Upper lobe of left lung (tissue), 6 donors: ENCODE data around the gene ST3GAL4. TPM values are rescaled to one million over a fixed set of nuclear protein-coding genes. Genes with fewer than 3 reads are reported as not detected.

Source experiments
- ATAC-seq, 2 donors: fragments of 200-7000 bp; cut with Tn5 transposase; one replicate each; pipeline ENCODE4 v1.9.1; 2022; ENCODE audit warnings: mild to moderate bottlenecking in 2 of 2, moderate library complexity in 2 of 2; ENCODE audit not compliant: low FRiP score in 2 of 2
- DNase-seq, 2 donors: peaks; one replicate each; pipeline ENCODE4 v3.0.0-alpha.2; 2019 to 2020
- H3K27ac ChIP-seq, 4 donors: fragments of 200-600 bp; sonication (generic); one replicate each; pipeline ENCODE4 v1.5.1; 2016 to 2019
- H3K27me3 ChIP-seq, 4 donors: fragments of 200-600 bp; sonication (generic); one replicate each; pipeline ENCODE4 v1.5.1; 2017 to 2019
- H3K36me3 ChIP-seq, 4 donors: fragments of 200-600 bp; sonication (generic); one replicate each; pipeline ENCODE4 v1.5.1; 2016 to 2019
- H3K4me1 ChIP-seq, 4 donors: fragments of 200-600 bp; sonication (generic); one replicate each; pipeline ENCODE4 v1.5.1; 2018 to 2019
- H3K4me3 ChIP-seq, 4 donors: fragments of 200-600 bp; sonication (generic); one replicate each; pipeline ENCODE4 v1.5.1; 2017 to 2019; ENCODE audit warnings: mild to moderate bottlenecking in 2 of 4, moderate library complexity in 1 of 4
- H3K9me3 ChIP-seq, 4 donors: fragments of 200-600 bp; sonication (generic); one replicate each; pipeline ENCODE4 v1.5.1; 2018 to 2019
- EP300 ChIP-seq, 4 donors: sonication (generic); formaldehyde crosslinking; IDR thresholded peaks; one replicate each; pipeline ENCODE4 v1.5.1; 2017; ENCODE audit warnings: antibody characterized with exemption in 4 of 4, control low read depth in 2 of 4
- POLR2A ChIP-seq, 4 donors: fragments of 450-650 bp; IDR thresholded peaks; one replicate each; pipeline ENCODE4 v1.5.1; 2016 to 2017; ENCODE audit warnings: antibody characterized with exemption in 4 of 4, mild to moderate bottlenecking in 2 of 4
- POLR2AphosphoS5 ChIP-seq, 2 donors: sonication (generic); formaldehyde crosslinking; IDR thresholded peaks; one replicate each; pipeline ENCODE4 v1.5.1; 2017; ENCODE audit warnings: antibody characterized with exemption in 2 of 2
- WGBS, 2 donors: methylation state at CpG; one replicate each; pipeline ENCODE4 v1.1.5; 2017 to 2018; 5-methylcytosine and 5-hydroxymethylcytosine counted together
- total RNA-seq, 6 donors: library from RNA; depleted of rRNA in 4 of 6; stranded (reverse); fragments of >200 nt in 4 of 6; gene quantifications; one replicate each; pipeline versions ENCODE4 v1.1.0 to v1.2.1, GENCODE V29; 2016 to 2021
- TF ChIP-seq, protein P1 (sequence below), 6 experiments: fragments of 450-650 bp in 4 of 6; fragments of 200-600 bp in 2 of 6; sonication (generic) in 2 of 6; IDR thresholded peaks; one replicate each; pipeline ENCODE4 v1.5.1; 2016 to 2019; ENCODE audit warnings: antibody characterized with exemption in 6 of 6
- donor health status: DM: no; HTN: no; CAD: no; lungs with moderate emphysema.
- donor health status: DM: no; HTN: yes; CAD: no; lungs with severe emphysema.

Gene ST3GAL4
- total RNA-seq, 6 donors from 2014 or later = 20.6 to 47.9 (median 34.0) TPM

GRCh38 chr11:126310200-126310991 is 45.1 kb upstream of the ST3GAL4 start:
- peak in 1 of 2 donors; percentile 80 for DNase-seq
- peak overlapping the region in 2 of 4 donors; percentile 62 to 82 for H3K27ac ChIP-seq
- H3K9me3 ChIP-seq = no peaks in the 10 kb centered on the region
- H3K27me3 ChIP-seq = no peaks in the 10 kb centered on the region
- peaks cover 6 to 11% (median 10%) of the 10 kb centered on the region in 4 donors for H3K4me1 ChIP-seq
- ATAC-seq = peak; percentile 89 to 95
- H3K4me3 ChIP-seq = no peak overlapping the region
- TF ChIP-seq POLR2A (IDR thresholded peaks at IDR 0.05) = no peak
- TF ChIP-seq, protein P1, sequence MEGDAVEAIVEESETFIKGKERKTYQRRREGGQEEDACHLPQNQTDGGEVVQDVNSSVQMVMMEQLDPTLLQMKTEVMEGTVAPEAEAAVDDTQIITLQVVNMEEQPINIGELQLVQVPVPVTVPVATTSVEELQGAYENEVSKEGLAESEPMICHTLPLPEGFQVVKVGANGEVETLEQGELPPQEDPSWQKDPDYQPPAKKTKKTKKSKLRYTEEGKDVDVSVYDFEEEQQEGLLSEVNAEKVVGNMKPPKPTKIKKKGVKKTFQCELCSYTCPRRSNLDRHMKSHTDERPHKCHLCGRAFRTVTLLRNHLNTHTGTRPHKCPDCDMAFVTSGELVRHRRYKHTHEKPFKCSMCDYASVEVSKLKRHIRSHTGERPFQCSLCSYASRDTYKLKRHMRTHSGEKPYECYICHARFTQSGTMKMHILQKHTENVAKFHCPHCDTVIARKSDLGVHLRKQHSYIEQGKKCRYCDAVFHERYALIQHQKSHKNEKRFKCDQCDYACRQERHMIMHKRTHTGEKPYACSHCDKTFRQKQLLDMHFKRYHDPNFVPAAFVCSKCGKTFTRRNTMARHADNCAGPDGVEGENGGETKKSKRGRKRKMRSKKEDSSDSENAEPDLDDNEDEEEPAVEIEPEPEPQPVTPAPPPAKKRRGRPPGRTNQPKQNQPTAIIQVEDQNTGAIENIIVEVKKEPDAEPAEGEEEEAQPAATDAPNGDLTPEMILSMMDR (IDR thresholded peaks at IDR 0.05) = peak; percentile 76 to 88 (median 83)
- WGBS, 2 donors = 72 to 73% methylated on average over 12 of the region's 12 CpGs
- peaks cover 0 to 26% (median 0%) of the 10 kb centered on the region in 4 donors for H3K36me3 ChIP-seq

DNA sequence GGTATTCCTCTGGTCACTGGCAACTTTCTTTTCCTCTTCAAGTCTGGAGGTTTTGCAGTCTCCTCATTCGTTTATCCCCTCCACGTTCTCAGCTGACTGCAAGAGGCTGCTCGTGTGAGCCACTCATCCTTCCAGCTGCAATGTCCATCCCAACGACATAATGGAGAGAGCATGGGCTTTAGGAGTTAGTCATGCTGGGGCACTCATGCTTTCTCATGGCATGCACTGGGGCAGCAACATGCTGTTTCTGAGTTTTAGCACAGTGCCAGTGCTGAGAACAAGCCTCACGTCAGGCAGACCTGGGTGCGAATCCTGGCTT is 44.5 kb upstream of the ST3GAL4 start:
- 60 to 76% methylated on average over 5 to 6 of the region's 6 CpGs for WGBS, 2 donors
- H3K36me3 ChIP-seq = peaks cover 0 to 26% (median 0%) of the 10 kb centered on the region in 4 donors
- ATAC-seq = peak in 1 of 2 donors; percentile 24

GRCh38 chr11:126311401-126312291 is 43.8 kb upstream of the ST3GAL4 start:
- 76 to 79% methylated on average over 14 of the region's 14 CpGs for WGBS, 2 donors
- Histone ChIP-seq H3K27ac (peak overlapping the region; percentile 39 to 82 (median 57)), H3K4me1 (peaks cover 10 to 11% (median 10%) of the 10 kb centered on the region in 4 donors), H3K36me3 (peaks cover 0 to 23% (median 0%) of the 10 kb centered on the region in 4 donors), H3K4me3 (no peak overlapping the region), H3K9me3 (no peaks in the 10 kb centered on the region), H3K27me3 (no peaks in the 10 kb centered on the region)
- TF ChIP-seq POLR2AphosphoS5 (IDR thresholded peaks at IDR 0.05) = no peak
- TF ChIP-seq, protein P1 (IDR thresholded peaks at IDR 0.05) = peak in 3 of 6 experiments; percentile 6 to 10 (median 8)
- no peak for TF ChIP-seq EP300 (IDR thresholded peaks at IDR 0.05)
- TF ChIP-seq POLR2A (IDR thresholded peaks at IDR 0.05) = no peak
- DNase-seq = no peak
- ATAC-seq = peak; percentile 37 to 70

More for the DNA sequence above, 44.5 kb upstream of the ST3GAL4 start:
- peak overlapping the region in 3 of 4 donors; percentile 52 to 82 (median 62) for H3K27ac ChIP-seq
- no peaks in the 10 kb centered on the region for H3K9me3 ChIP-seq
- TF ChIP-seq, protein P1 (IDR thresholded peaks at IDR 0.05) = no peak
- TF ChIP-seq POLR2A (IDR thresholded peaks at IDR 0.05) (no peak), POLR2AphosphoS5 (IDR thresholded peaks at IDR 0.05) (no peak), EP300 (IDR thresholded peaks at IDR 0.05) (no peak)
- H3K4me1 ChIP-seq = peaks cover 6 to 11% (median 10%) of the 10 kb centered on the region in 4 donors
- no peak overlapping the region for H3K4me3 ChIP-seq
- no peak for DNase-seq
- no peaks in the 10 kb centered on the region for H3K27me3 ChIP-seq

GRCh38 chr11:126312961-126313360 is 42.5 kb upstream of the ST3GAL4 start:
- no peaks in the 10 kb centered on the region for H3K27me3 ChIP-seq
- ATAC-seq (no peak), DNase-seq (no peak)
- no peak overlapping the region for H3K4me3 ChIP-seq
- H3K9me3 ChIP-seq = no peaks in the 10 kb centered on the region
- TF ChIP-seq EP300 (IDR thresholded peaks at IDR 0.05) (no peak), POLR2A (IDR thresholded peaks at IDR 0.05) (no peak), POLR2AphosphoS5 (IDR thresholded peaks at IDR 0.05) (no peak)
- TF ChIP-seq, protein P1 (IDR thresholded peaks at IDR 0.05) = no peak
- no peak overlapping the region for H3K27ac ChIP-seq
- H3K36me3 ChIP-seq = peaks cover 0 to 15% (median 0%) of the 10 kb centered on the region in 4 donors
- 67 to 73% methylated on average over 7 to 8 of the region's 8 CpGs for WGBS, 2 donors
- peaks cover 18 to 21% (median 19%) of the 10 kb centered on the region in 4 donors for H3K4me1 ChIP-seq
